B cell (primary cell): ENCODE measurements around the gene KCNJ6.

Source experiments
- CTCF ChIP-seq: fragments of 200-600 bp; IDR thresholded peaks from one replicate; pipeline ENCODE4 v1.8.0; 2022; ENCODE audit warnings: antibody characterized with exemption, mild to moderate bottlenecking
- EZH2 ChIP-seq: IDR thresholded peaks from 2 replicates; pipeline ENCODE4 v1.6.1; 2012; ENCODE audit warnings: borderline replicate concordance, low read depth, mild to moderate bottlenecking, moderate library complexity, low read length; ENCODE audit not compliant: insufficient read depth, poor library complexity, severe bottlenecking

- no peak for TF ChIP-seq CTCF
- TF ChIP-seq EZH2: no peak
Measured at GRCh38 chr21:37766129-37766528, 150.1 kb downstream of the KCNJ6 start.
